GM18499 (cell line): ENCODE measurements around the gene BEST4.
A peak's percentile ranks its signal among the peaks of the same experiment; 100 is the strongest.
"Not testable (repeated sequence)": the region's sequence is repeated elsewhere in the genome, so short reads cannot be mapped to it uniquely, and the experiment has no call there.

Experiments
- ATAC-seq: cut with Tn5 transposase; IDR thresholded peaks from one replicate; pipeline ENCODE4 v1.9.1; 2021; ENCODE audit warnings: moderate number of reproducible peaks; ENCODE audit not compliant: insufficient read depth, unreplicated experiment

The BEST4 gene

DNA sequence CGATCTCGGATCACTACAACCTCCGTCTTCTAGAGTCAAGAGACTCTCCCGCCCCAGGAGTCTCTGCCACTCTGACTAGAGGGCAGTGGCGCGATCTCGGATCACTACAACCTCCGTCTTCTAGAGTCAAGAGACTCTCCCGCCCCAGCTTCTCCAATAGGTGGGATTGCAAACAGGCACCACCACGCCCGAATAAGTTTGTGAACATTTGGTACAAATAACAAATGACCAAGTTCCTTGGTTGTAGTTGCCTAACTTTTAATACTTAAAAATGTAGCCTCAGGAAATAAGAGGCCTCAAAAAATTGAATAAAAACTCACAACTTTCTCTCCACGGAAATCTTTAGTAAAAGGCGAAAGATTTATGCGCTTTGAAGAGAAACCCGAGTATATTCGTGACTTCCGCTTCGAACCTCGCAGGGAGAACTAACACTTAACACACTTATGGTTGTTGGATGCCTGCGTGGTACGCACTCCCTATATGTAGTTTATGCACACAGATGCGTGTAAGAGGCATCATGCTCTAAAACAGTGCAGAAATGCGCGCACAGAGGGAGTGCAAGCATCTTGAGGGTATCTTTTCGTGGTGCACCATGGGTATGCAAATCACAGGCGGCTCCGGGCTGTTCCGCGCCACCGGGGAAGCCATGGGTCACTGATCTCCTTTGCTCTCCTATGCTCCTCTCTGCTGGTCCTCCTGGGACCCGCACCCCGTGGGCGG lies 31.8 kb upstream of the BEST4 start:
- ATAC-seq = peak; percentile 50

DNA sequence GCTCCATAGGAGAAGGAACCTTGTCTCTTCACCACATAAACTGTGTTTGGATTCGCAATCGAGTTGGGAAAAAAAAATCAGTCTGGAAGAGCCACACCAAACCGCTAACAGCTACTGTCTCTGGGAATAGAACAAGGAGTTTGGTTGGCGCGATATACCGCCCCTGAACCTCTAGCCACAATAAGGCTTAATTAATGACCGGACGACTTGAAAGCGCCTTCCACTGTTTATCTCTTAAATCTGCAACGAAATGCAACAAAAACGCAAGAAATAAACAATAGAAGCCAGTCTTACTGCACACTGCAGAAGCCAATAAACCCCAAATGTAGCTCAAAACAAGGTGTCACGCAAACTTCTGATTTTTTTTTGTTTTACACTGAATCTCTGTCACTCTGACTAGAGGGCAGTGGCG lies 31.2 kb upstream of the BEST4 start:
- ATAC-seq = peak; percentile 36

DNA sequence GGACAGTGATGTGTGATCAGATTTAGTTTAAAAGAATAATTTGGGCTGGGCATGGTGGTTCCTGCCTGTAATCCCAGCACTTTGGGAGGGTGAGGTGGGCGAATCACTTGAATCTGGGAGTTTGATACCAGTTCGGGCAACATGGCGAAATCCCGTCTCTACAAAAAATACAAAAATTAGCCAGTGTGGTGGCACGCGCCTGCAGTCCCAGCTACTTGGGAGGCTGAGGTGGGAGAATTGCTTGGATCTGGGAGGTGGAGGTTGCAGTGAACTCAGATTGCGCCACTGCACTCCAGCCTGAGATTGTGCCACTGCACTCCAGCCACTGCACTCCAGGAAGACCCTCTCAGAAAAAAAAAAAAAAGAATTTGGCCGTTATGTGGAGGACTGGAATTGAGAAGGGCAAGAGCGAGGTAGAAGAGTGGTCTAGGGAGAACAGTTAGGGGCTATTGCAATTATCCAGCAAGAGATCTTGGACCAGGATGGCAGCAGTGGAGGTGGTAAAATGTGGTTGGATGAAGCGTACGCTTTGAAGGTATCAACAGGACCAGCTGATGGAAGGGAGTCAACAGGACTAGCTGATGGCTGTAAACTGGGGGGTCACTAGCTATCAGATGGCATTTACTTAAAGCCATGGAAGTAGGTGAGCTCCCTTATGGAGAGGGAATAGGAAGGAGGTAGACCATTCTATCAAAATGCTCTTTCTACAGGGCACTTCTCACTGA lies 30.0 kb upstream of the BEST4 start:
- no peak for ATAC-seq

DNA sequence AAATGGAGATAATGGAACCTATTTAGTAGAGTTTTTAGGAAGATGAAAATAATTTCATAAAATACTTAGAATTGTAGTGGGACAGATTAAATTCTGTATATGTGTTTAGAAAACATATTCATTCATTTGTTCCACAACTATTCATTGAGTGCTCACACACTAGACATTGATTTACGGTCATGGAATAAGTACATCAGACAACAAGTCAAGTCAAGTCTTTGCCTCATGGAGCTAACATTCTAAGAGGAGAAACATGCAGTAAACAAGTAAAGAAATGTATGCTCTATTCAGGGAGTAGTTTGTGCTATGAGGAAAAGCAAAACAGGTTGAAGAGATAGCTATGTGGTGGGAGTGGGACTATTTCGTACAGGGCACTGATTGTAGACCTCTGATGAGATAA lies 29.3 kb upstream of the BEST4 start:
- no peak for ATAC-seq

DNA sequence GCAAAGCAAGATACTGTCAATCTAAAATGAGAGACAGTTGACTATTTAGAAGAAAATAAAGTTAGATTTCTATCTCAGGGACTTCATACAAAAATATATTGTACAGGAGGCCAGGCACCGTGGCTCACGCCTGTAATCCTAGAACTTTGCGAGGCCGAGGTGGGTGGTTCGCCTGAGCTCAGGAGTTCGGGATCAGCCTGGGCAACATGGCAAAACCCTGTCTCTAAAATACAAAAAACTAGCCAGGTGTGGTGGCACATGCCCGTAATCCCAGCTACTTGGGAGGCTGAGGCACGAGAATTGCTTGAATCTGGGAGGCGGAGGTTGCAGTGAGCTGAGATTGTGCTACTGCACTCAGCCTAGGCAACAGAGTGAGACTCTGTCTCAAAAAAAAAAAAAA lies 28.0 kb upstream of the BEST4 start:
- ATAC-seq = not testable (repeated sequence)

DNA sequence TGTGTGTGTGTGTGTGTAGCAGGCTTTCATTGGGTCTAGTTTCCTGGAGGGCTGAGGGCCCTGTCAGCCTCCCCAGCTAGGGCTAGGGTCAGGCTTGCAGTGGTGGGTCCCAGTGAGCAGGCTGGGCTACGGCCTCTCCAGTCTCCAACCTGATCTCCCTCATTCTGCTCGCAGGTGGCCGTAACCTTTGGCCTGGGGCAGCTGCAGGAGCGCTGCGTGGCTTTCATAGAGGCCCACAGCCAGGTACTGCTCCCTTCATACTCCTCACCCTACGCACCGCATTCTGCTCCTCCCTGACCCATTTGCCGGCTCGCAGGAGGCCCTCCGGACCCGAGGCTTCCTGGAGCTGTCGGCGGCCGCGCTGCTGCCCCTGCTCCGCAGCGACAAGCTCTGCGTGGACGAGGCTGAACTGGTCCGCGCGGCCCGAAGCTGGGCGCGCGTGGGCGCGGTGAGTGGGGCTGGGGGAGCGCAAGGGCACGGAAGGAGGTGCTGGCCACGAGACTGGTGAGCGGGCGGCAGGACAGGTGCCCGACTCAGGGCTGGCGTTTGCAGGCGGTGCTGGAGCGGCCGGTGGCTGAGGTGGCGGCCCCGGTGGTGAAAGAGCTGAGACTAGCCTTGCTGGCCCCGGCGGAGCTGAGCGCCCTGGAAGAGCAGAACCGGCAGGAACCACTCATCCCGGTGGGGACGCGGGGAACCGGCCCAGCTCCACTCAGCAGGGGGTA lies 25.0 kb upstream of the BEST4 start:
- ATAC-seq = no peak

DNA sequence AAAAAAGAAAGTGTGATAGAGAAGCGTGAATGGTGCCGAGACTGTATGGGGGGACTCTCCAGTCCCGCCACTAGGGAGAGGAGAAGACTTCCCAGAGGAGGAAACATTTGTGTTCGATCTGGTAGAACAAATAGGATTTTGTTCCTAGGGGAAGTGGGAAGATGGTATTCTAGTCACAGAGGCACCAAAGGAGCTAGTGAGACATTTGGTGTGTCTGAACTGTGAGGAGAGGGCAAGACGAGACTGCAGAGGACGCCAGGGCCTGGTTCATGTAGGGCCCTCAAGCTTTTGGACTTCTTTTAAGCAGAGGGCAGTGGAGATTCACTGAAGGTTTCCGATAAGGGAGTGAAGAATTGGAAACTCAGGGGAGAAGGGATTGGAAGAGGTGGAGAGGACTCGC lies 23.3 kb upstream of the BEST4 start:
- ATAC-seq = no peak

DNA sequence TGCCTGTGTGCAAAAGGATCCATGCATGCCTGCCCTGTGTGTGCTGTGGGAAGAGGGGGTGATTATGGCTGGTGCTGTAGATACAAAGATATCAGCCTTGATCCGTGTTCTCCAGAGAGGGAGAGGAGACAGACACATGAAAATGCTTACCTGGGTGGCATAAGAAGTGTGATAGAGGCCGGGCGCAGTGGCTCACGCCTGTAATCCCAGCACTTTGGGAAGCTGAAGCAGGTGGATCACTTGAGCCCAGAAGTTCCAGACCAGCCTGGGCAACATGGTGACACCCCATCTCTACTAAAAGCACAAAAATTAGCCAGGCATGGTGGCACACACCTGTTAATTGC lies 22.8 kb upstream of the BEST4 start:
- not testable (repeated sequence) for ATAC-seq

DNA sequence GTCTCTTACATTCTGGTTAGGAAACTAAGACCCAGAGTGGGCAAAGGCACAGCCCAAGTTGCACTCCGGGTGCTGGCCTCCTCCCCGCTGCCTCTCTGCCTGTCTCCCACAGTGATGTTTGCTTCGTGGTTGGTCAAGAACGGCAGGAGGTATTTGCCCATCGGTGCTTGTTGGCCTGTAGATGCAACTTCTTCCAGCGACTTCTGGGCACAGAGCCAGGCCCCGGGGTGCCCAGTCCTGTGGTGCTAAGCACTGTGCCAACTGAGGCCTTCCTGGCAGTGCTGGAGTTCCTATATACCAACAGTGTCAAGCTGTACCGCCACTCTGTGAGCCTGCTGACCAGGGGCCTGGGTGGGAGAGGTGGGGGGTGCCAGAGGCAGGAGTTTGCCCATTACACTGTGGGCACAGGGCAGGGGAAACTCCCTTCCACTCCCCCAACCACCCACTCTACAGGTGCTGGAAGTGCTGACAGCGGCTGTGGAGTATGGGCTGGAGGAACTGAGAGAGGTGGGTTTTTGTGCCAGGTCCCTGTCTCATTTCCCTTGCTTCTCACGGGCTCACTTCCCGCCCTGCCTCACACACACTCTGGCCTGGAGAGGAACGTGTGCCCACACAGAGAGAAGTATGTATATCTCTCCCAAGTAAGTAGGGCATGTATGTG lies 22.3 kb upstream of the BEST4 start:
- ATAC-seq = no peak

DNA sequence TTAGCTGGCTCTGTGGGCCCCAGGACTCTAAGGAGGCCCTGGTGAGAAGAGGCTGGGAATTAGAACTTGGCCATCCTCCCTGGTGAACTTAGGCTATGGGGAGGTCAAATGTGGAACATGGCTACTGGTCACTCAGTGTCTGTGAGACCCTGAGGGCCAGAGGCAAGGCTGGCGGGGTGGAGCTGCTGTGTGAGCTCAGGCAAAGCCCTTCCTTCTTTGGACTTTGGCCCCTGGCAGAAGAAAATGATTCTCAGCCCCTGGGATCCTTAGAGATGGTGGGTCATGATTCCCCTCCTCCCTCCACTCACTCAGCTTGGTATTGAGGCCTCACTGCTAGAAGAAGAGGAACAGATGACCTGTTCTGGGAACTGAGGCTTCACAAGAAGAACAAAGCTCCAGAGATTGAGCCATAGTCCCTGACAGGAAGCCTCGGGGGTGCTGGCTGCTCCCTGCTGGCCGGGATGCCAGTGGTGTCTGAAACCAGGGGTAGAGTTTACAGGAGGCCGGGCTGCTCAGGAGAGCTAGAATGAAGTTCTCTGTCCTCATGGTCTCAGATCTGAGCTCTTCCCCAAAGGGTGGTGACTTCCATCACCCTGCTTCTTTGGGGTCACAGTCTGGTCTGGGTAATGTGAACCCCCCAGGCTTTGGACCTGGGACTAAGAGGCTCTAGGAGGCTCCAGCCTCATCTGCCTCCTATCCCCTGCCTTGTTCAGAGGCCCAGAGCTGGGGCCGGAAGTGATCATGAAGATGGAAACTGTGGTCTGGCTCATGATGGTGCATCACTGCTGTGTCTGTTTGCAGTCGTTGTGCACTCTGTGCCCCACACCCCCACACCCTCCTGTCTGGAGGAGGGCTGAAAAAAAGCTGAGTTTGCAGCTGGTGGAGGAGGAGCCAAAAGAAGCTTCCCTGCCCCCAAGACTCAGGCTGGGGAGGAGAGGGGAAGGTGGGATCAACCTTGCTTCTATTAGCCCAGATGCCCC lies 21.3 kb upstream of the BEST4 start:
- peak; percentile 39 for ATAC-seq

DNA sequence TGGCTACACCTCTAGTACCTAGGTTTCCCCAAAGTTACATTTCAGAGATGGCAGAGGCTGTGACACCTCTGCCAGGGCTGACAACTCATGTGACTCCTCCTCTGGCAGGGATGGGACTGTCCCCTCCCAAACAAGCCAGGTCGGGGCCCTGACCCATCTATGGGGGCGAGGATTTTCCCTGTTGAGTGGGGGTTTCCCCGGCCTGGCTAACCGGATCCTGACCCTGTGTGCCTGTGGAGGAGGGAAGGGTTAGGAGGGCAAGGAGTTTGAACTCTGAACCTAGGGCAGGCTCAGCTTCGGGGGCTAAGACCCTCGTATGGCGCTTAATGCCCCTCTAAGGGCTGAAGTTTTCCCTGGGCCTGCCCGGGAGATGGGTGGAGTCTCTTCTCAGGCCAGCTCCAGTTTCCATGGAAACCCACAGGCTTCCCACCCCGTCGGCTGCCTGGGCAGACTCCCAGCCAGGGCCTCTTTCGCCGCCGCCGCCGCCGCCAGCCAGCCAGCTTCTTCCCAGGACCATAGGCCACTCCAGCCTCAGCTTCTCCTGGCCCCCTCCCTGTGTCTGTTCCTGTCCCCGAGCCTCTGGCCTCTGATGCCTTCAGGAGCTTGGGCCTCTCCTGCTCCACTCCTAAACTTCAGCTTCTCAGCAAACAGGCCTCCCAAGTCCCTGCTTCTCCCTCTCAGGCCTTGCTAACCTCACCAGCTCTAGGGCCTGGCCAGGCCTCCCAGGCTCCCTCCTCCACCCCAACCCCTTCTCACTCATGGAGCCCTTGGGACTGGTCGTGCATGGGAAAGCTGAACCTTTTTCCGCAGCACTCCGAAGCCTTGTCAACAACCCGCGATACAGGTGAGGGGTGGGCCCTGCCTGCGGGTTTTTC lies 20.3 kb upstream of the BEST4 start, which contains the start of gene BTBD19:
Gene BTBD19 (plus strand): TSS at position 461 of the 875 bp plus-strand sequence. CDS start 298 bp downstream, at position 759.
- ATAC-seq = no peak

DNA sequence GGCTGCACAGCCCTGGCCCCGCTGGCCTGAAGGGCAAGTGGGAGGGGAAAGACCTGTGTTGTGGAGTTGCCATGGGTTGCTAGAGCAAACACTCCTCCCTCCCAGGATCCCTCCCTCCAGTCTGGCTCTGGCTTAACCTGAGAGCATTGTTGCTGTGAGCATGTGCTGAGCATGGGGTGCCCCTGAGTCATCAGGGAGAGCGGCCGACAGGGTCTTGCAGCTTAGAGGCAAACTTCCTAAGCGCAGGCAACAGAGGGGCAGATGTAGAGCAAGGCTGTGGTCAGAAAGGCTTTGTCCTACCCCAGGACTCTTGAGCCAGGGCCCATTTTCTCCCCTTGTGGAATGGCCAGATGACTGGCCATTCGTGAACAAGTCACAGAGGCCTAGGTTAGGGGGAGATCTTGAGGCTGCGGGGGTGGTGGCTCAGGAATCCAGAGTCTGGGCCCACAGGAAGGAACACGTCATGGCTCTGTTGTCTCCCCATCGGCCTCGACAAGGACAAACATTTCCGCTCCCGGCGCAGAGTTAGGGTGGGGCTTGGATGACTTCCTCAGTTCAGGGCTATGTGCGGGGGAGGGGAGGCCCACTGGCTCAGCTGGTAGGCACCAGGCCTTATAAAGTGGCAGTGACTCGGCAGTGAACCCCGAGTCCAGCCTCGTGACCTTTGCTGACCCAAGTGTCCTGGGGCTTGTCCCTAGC lies 19.5 kb upstream of the BEST4 start:
- no peak for ATAC-seq

DNA sequence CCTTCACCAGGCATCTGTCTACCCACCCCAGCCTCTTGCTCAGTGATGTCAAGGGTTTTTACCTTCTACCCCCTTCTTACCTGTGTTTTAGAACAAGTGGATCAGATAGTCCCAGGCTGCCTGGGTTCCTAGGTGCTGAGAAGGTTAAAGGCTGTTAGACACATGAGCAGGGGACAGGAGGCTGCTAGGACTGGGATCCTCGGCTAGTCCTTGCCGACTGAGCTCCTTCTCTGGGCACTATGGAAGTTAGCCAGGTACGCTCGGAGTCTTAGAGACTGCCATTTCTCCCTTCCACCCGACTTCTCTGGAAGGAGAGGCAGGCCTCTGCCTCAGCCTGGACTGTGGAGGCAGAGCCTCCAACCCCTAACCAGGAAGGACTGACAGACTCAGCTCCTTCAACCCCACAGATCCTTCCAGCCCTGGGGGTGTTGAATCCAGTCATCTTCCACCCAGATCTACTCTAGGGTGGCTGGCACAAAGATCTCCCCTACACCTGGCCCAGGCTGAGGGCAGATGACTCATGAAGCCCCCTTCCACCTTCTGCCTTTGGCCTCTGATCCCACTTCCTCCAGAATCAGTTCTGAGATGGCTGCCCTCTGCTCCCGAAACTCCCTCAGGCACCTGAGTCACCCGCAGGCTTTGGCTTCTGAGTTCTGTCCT lies 18.9 kb upstream of the BEST4 start, which contains the start of gene DYNLT4:
Gene DYNLT4 (minus strand): TSS at position 648 of the 660 bp plus-strand sequence. CDS start 683 bp downstream, outside the sequence.
- no peak for ATAC-seq

DNA sequence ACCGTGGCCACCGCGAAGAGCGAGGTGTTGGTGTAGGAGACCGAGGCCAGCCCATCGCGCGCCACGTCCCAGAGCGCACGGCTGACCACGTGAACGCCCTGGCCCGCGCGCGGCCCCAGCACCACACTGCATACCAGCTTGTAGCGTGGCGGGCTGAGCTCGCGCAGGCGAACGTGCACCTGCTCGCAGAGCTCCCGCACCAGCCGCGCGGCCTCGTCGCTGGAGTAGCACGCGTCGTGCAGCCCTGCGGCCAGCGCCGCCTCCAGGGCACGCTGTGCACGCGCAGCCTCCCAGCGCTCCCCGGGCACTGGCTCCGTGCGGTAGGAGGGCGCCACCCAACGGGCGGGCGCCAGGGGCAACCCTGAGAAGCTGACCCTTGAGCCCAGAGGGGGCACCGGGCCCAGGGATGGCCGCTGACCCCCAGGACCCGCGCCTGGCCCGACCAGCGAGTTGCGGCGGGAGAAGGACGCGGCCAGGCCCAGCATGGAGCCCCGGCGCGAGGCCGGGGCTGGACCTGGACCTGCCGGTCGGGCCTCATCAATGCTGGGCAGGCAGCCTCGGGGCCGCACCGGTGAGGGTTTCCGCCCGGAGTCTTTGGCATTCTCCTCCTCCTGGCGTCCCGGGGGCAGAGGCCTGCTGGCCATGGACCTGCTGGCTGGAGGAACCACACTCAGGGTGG lies 18.2 kb upstream of the BEST4 start:
- no peak for ATAC-seq

DNA sequence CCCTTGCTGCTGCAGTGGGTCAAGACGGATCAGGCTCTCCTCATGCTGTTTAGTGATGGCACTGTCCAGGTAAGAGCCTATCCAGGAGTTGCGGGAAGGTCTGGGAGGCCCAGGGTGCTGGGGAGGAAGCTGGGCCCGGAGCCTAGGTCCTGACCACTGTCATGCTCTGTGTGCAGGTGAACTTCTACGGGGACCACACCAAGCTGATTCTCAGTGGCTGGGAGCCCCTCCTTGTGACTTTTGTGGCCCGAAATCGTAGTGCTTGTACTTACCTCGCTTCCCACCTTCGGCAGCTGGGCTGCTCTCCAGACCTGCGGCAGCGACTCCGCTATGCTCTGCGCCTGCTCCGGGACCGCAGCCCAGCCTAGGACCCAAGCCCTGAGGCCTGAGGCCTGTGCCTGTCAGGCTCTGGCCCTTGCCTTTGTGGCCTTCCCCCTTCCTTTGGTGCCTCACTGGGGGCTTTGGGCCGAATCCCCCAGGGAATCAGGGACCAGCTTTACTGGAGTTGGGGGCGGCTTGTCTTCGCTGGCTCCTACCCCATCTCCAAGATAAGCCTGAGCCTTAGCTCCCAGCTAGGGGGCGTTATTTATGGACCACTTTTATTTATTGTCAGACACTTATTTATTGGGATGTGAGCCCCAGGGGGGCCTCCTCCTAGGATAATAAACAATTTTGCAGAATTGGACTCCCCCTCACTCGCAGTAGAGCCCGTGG lies 17.5 kb upstream of the BEST4 start:
- no peak for ATAC-seq
